GM18907 (cell line): Measurements from ENCODE around the gene RASAL2.

Source experiments
- ATAC-seq: cut with Tn5 transposase; IDR thresholded peaks from one replicate; pipeline ENCODE4 v1.9.1; 2021; ENCODE audit warnings: mild to moderate bottlenecking, moderate library complexity; ENCODE audit not compliant: unreplicated experiment

Gene RASAL2

DNA sequence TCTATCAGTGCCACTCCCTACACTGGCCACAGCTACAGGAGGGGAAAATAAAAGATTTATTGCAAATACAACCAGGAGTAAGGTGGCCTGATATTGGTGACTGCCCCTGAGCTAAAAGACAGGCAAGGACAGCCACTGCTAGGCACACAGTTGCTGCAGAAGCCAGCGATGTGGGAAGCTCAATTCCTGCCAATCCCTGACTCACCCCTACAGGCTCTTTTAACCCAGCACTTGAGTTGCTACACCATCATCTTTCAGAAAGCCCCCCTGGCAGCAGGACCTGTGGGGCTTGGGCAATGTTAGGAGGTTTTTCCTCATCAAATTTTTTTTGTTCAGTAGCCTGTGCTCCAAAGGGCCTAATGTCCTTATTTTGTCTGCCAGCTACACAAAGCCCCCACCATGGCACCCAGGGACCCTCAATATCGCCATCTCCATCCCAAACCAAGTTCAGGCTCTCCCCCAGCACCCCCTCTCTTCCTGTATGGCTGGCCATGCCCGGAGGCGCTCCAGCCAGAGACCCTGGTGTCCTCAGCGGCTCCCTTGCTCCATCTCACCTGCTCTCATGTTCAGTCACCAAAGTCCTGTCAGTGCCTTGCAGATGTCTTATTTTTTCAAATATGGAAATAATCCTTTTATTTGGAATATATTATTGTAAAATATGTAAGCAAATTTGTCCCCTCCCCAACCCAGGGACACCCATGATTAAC is 389.5 kb downstream of the RASAL2 start:
- no peak for ATAC-seq

DNA sequence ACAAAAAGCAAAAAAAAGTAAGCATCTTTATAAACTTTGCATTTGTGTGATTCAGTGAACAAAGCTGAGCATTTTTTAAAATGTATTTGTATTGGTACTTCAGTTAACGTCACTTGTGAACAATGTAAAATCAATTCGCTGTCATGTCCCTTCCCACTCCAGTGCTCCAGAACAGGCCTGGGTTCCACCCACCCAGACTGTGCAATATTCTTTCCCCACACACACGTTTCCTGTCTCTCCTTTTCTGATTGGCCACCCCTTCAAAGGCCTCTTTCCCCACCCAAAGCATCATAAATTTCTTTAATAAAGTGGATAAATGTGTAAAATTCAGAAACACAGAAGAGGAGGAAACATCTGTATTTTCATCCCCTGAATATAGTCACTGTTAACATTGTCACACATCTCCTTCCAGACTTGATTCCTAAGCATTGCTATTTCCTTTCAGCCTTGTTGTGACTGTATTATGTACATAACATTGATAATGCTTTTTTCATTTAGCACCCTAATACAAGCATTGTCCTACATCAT is 390.9 kb downstream of the RASAL2 start:
- no peak for ATAC-seq

- ATAC-seq = no peak
These were observed 391.7 kb downstream of the RASAL2 start for GRCh38 chr1:178485541-178485981.

GRCh38 chr1:178486100-178487069 is 392.5 kb downstream of the RASAL2 start:
- no peak for ATAC-seq

GRCh38 chr1:178487070-178487615 is 393.2 kb downstream of the RASAL2 start:
- ATAC-seq = no peak

DNA sequence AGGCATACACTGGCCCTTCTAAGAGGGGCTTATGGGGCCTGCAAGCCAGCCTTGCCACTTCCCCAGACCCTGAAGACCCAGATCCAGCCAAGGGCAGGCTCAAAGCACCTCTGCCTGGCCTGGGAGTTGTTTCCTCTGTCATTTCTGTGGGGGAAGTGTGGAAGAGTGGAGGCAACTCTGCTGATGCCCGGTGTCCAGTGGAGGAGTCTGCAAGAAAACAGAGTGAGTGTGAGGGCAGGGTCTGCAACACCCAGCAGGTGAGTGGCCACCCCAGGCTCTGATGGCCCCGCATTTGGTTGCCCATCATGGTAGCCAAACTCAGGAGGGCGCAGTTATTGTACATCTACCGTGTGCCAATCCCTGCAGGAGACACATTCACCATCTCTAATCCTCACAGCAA is 394.5 kb downstream of the RASAL2 start:
- ATAC-seq = no peak

GRCh38 chr1:178489399-178489798 is 395.5 kb downstream of the RASAL2 start:
- no peak for ATAC-seq

DNA sequence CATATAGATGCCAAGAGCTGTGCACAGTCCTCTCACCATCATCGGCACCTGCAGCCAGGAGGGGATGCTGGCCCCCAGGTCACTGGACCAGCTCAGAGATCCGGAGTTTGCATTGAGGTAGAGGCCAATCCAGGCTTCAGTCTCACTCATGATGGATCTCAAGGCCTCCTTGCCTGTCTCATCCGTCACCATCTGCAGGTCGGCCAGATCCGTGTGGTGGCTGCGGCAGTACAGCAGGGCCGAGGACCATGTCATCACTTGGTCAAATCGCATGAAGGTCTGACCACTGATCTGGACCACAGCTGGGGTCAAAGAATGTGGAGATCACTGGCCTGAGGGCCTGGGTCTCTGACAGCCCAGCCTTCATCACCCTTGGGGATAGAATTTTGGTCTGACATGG is 396.2 kb downstream of the RASAL2 start:
- no peak for ATAC-seq

- ATAC-seq = no peak
These were observed 397.1 kb downstream of the RASAL2 start for GRCh38 chr1:178490967-178491366.

DNA sequence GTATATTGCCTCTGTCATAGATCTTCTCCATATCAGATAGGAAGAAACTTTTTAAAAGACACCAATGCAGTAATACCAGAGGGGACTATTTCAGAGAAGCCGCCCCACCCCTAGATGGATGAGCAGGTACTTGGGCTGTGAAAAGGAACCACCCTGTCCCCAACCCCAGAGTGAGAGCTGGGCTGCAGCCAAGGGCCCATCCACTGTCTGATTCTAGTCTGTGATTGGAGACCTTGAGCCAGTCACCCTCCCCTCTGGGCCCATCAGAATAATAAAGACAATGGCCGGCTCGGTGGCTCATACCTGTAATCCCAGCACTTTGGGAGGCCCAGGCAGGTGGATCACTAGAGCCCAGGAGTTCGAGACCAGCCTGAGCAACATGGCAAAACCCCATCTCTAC is 397.8 kb downstream of the RASAL2 start:
- no peak for ATAC-seq

DNA sequence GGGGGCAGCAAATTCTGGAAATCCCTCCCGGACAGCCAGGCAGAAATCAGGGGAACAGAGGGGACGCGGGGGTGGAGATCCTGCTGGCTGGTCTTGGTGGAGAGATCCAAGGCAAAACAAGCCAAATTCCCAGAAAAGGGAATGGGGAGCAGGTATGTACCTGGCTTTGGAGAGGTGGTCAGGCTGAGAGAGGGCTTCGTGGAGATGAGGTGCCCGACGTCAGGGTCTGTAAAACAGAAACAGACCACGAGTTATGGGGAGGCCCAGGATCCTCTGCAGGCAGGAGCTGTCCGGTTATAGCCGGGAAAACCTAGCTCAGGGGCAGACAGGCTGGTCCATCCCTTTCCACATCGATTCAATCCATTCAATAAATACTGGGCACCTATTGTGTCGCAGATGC is 398.4 kb downstream of the RASAL2 start:
- ATAC-seq = no peak

DNA sequence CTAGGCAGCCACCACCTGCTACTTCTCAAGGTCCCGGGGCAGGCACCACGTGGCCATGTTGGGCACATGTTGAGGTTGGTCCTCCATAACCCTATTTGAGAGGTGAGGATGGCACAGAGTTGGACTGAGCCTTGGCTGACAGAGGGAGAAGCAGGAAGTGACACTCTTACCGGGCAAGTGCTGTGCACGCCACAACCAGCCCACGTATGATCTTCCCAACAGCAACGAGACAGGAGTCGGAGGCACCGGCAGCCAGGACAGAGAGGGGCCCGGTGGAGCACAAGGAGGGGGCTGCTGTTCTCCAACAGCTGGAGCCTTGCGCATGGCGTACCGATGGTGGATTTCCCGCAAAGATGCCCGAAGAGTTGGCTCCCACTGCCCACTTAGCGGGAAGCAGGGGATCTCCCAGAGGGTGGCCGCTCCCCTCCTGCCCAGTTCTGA is 399.4 kb downstream of the RASAL2 start:
- no peak for ATAC-seq

- ATAC-seq = no peak
These were observed 400.7 kb downstream of the RASAL2 start for GRCh38 chr1:178494569-178494971.

DNA sequence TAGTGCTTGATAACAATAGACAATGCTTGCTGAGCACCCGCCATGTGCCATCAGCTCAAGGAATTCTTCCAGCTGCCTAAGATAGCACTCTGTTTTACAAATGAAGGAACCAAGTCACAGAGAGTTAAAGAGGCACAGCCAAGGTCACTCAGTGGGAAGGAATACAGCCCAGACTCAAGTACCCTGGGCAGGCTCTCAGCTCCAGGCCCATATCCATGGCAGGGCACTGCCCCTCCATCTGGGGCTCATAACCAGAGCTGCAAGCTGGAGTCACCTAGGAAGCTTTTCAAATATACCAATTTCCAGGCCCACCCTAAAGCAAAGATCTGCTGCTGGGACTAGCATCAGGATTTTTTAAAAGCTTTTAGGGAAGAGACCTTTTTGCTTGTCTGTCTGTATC is 401.3 kb downstream of the RASAL2 start:
- no peak for ATAC-seq

GRCh38 chr1:178495741-178496409 is 402.0 kb downstream of the RASAL2 start:
- no peak for ATAC-seq

GRCh38 chr1:178496410-178497135 is 402.7 kb downstream of the RASAL2 start, which contains the start of gene CLEC20A:
Gene CLEC20A (minus strand): TSS chr1:178496964. CDS start chr1:178496939, 25 bp downstream.
- ATAC-seq = no peak

DNA sequence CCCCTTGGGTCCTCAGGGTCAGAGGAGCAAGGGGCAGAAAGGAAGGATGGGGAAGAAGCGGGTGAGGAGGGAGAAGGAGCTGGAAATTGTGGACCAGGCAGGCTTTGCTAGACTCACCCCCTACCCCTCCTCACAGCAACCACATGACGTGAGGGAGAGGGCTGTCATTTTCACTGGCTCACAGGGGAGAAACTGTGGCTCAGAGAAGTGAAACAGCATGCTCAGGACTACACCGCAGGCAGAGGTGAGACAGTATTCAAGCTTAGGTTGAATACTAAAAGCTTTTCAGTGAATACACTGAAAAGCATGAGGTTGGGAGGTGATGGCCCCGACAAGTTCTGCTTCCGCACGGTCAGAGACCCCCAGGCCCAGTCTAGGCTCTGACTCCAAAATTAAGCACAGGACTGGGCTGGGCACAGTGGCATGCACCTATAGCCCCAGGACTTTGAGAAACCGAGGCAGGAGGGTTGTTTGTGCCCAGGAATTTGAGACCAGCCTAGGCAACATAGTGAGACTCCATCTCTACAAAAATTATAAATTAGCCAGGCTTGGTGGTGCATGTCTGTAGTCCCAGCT is 404.1 kb downstream of the RASAL2 start:
- ATAC-seq = no peak

- no peak for ATAC-seq
These were observed 405.2 kb downstream of the RASAL2 start for GRCh38 chr1:178498896-178499675.
